Measurements from ENCODE around the gene MFGE8.

DNA sequence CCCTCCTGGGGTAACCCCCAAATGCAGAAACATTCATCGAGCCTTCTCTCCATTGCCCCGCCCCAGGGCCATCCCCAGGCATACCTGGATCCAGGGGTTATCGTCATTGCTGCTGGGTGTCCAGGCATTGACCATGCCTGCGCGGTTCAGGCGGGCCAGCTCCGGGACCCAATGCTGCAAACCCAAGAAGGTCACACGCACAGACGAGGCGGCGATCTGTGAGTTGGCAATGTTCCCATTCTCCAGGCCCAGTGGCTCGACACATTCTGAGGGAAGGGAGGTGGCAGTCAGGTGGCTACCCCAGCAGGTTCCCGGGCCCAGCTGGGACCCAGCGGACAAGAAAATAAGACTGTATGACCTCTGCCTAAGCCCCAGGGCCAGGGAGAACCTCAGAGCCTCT is 6.1 kb downstream of the MFGE8 start:
- TF ChIP-seq CTCF (IDR thresholded peaks at IDR 0.05): no peak
- TF ChIP-seq POLR2AphosphoS5 (IDR thresholded peaks at IDR 0.05): no peak
- no peak for TF ChIP-seq POLR2A (IDR thresholded peaks at IDR 0.05)
- TF ChIP-seq EP300 (IDR thresholded peaks at IDR 0.05; ENCODE audit: low read depth): no peak

Data from transverse colon (tissue), 4 donors.